GM23248 (cell line): ENCODE measurements around the gene OPCML. TPM values are rescaled to one million over a fixed set of nuclear protein-coding genes. Genes with fewer than 3 reads are reported as not detected.

ENCODE experiments used
- DNase-seq: peaks from one replicate; pipeline ENCODE4 v3.0.0-alpha.2; 2015
- H2AFZ ChIP-seq: fragments of 200-600 bp; sonication (generic); 2 replicates; pipeline ENCODE4 v1.6.1; 2016; ENCODE audit warnings: antibody characterized with exemption
- H3F3A ChIP-seq: fragments of 200-600 bp; sonication (generic); 2 replicates; pipeline ENCODE4 v1.6.1; 2016; ENCODE audit warnings: mild to moderate bottlenecking, antibody characterized with exemption, mixed run types; ENCODE audit not compliant: insufficient read depth
- H3K27ac ChIP-seq: fragments of 200-600 bp; sonication (generic); 2 replicates; pipeline ENCODE4 v1.5.1; 2016; ENCODE audit warnings: mild to moderate bottlenecking
- H3K27me3 ChIP-seq: fragments of 200-600 bp; sonication (generic); replicated peaks from 2 replicates; pipeline ENCODE4 v1.6.1; 2016; ENCODE audit warnings: mild to moderate bottlenecking; ENCODE audit not compliant: insufficient read depth
- H3K36me3 ChIP-seq: fragments of 200-600 bp; sonication (generic); 2 replicates; pipeline ENCODE4 v1.6.1; 2016; ENCODE audit warnings: low read depth, mild to moderate bottlenecking
- H3K4me1 ChIP-seq: fragments of 200-600 bp; sonication (generic); 2 replicates; pipeline ENCODE4 v1.6.1; 2016; ENCODE audit warnings: mild to moderate bottlenecking; ENCODE audit not compliant: insufficient read depth
- H3K4me2 ChIP-seq: fragments of 200-600 bp; sonication (generic); one replicate; pipeline ENCODE4 v1.6.1; 2016; ENCODE audit warnings: mild to moderate bottlenecking; ENCODE audit not compliant: unreplicated experiment
- H3K4me3 ChIP-seq: fragments of 200-600 bp; sonication (generic); 2 replicates; pipeline ENCODE4 v1.5.1; 2016; ENCODE audit warnings: mild to moderate bottlenecking
- H3K79me2 ChIP-seq: fragments of 200-600 bp; sonication (generic); 2 replicates; pipeline ENCODE4 v1.6.1; 2016; ENCODE audit warnings: mild to moderate bottlenecking; ENCODE audit not compliant: insufficient read depth
- H3K9ac ChIP-seq: fragments of 200-600 bp; sonication (generic); 2 replicates; pipeline ENCODE4 v1.6.1; 2016; ENCODE audit warnings: mild to moderate bottlenecking
- H3K9me2 ChIP-seq: fragments of 200-600 bp; sonication (generic); 2 replicates; pipeline ENCODE4 v1.6.1; 2016; ENCODE audit warnings: mixed run types, mild to moderate bottlenecking, moderate library complexity; ENCODE audit not compliant: insufficient read depth
- H3K9me3 ChIP-seq: fragments of 200-600 bp; sonication (generic); one replicate; pipeline ENCODE4 v1.6.1; 2017; ENCODE audit warnings: low read depth
- H4K20me1 ChIP-seq: fragments of 200-600 bp; sonication (generic); 2 replicates; pipeline ENCODE4 v1.6.0; 2016; ENCODE audit not compliant: insufficient read depth
- EZH2 ChIP-seq: fragments of 200-600 bp; sonication (generic); IDR thresholded peaks from 2 replicates; pipeline ENCODE4 v1.6.1; 2018; ENCODE audit warnings: antibody characterized with exemption, mild to moderate bottlenecking; ENCODE audit not compliant: insufficient read depth, poor library complexity, severe bottlenecking
- EZH2phosphoT487 ChIP-seq: fragments of 200-600 bp; sonication (generic); IDR thresholded peaks from 2 replicates; pipeline ENCODE4 v1.6.1; 2018; ENCODE audit warnings: antibody characterized with exemption, moderate library complexity, mild to moderate bottlenecking, low read depth; ENCODE audit not compliant: insufficient read depth
- WGBS, 2 experiments: methylation state at CpG; one replicate each; pipeline ENCODE4 v1.1.6; 2015 to 2017; ENCODE audit warnings: low lambda C conversion rate in 2 of 2, low coverage in 1 of 2; ENCODE audit errors: missing lambda C conversion rate in 2 of 2; 5-methylcytosine and 5-hydroxymethylcytosine counted together
- in situ Hi-C: fragments of 300-500 bp; cut with MboI; formaldehyde crosslinking; loops from 2 replicates; pipeline ENCODE4 v1.15.0; 2020
- polyA plus RNA-seq: library from polyadenylated mRNA; unstranded; fragments of >200 nt; fragmentation: Nextera tagmentation; extraction: Ambion mirVana; gene quantifications from 2 replicates; pipeline ENCODE4 v1.2.1, GENCODE V29; 2016
- total RNA-seq: library from RNA; depleted of rRNA; stranded (reverse); fragments of >200 nt; shearing (Covaris generic); gene quantifications from 2 replicates; pipeline ENCODE4 v1.2.3, GENCODE V29; 2014

OPCML gene
- total and polyA plus RNA-seq, 2 experiments from 2014 or later, result 0.69 to 1.6 TPM

GRCh38 chr11:132578580-132578979 is 953.7 kb downstream of the OPCML start:
- Histone ChIP-seq H3K9ac (no peak overlapping the region), H3K9me2 (no peaks in the 10 kb centered on the region), H3K4me3 (no peak overlapping the region), H3K4me2 (no peak overlapping the region), H4K20me1 (no peaks in the 10 kb centered on the region), H3K79me2 (no peaks in the 10 kb centered on the region), H3F3A (peaks cover 5% of the 10 kb centered on the region; the same call in 1 of the 2 replicates), H3K36me3 (no peaks in the 10 kb centered on the region), H3K4me1 (peaks cover 11% of the 10 kb centered on the region), H3K27me3 (no peaks in the 10 kb centered on the region), H3K27ac (no peak overlapping the region), H2AFZ (no peak overlapping the region), H3K9me3 (no peaks in the 10 kb centered on the region)
- TF ChIP-seq EZH2 (no peak), EZH2phosphoT487 (no peak)
- WGBS, 2 experiments, result 73 to 77% methylated on average over 1 of the region's 1 CpG
- no peak for DNase-seq
- in situ Hi-C loops, result no loop called here

GRCh38 chr11:132576706-132577105 is 955.6 kb downstream of the OPCML start:
- Histone ChIP-seq H3K4me3 (no peak overlapping the region), H3K4me2 (no peak overlapping the region), H3K9me2 (no peaks in the 10 kb centered on the region), H2AFZ (peak overlapping the region; percentile 26; the same call in 1 of the 2 replicates), H3K9me3 (peaks cover 4% of the 10 kb centered on the region), H3K4me1 (peaks cover 11% of the 10 kb centered on the region), H3K36me3 (no peaks in the 10 kb centered on the region), H3K27ac (peak overlapping the region; percentile 71), H3K27me3 (no peaks in the 10 kb centered on the region), H3K79me2 (no peaks in the 10 kb centered on the region), H3K9ac (peak overlapping the region; percentile 49), H3F3A (peaks cover 5% of the 10 kb centered on the region; the same call in 1 of the 2 replicates), H4K20me1 (no peaks in the 10 kb centered on the region)
- TF ChIP-seq EZH2 (no peak), EZH2phosphoT487 (no peak)
- peak; percentile 94 for DNase-seq
- in situ Hi-C loops, result no loop called here
- WGBS, 2 experiments, result 24 to 32% methylated on average over 3 of the region's 3 CpGs

GRCh38 chr11:132564091-132564885 is 968.0 kb downstream of the OPCML start:
- H3K36me3 ChIP-seq, result no peaks in the 10 kb centered on the region
- no peak for DNase-seq
- no peaks in the 10 kb centered on the region for H3K27me3 ChIP-seq
- H4K20me1 ChIP-seq, result no peaks in the 10 kb centered on the region
- no peaks in the 10 kb centered on the region for H3K9me3 ChIP-seq
- H3K27ac ChIP-seq, result no peak overlapping the region
- no peak overlapping the region for H2AFZ ChIP-seq
- no peaks in the 10 kb centered on the region for H3K9me2 ChIP-seq
- in situ Hi-C loops, result no loop called here
- no peak overlapping the region for H3K4me2 ChIP-seq
- H3K4me3 ChIP-seq, result no peak overlapping the region
- H3K79me2 ChIP-seq, result no peaks in the 10 kb centered on the region
- no peaks in the 10 kb centered on the region for H3F3A ChIP-seq
- 56 to 67% methylated on average over 8 of the region's 8 CpGs for WGBS, 2 experiments
- H3K9ac ChIP-seq, result no peak overlapping the region
- H3K4me1 ChIP-seq, result no peaks in the 10 kb centered on the region
- TF ChIP-seq EZH2phosphoT487 (no peak), EZH2 (no peak)

- H3K4me2 ChIP-seq, result no peak overlapping the region
- WGBS, 2 experiments, result 53 to 56% methylated on average over 2 of the region's 2 CpGs
- TF ChIP-seq EZH2, result no peak
- no peak for TF ChIP-seq EZH2phosphoT487
- H3K27me3 ChIP-seq, result no peaks in the 10 kb centered on the region
- no peak overlapping the region for H3K9ac ChIP-seq
- DNase-seq, result no peak
- H3K9me2 ChIP-seq, result no peaks in the 10 kb centered on the region
- H3K79me2 ChIP-seq, result no peaks in the 10 kb centered on the region
- in situ Hi-C loops, result no loop called here
- no peaks in the 10 kb centered on the region for H3K4me1 ChIP-seq
- H3F3A ChIP-seq, result no peaks in the 10 kb centered on the region
- no peak overlapping the region for H3K27ac ChIP-seq
- no peaks in the 10 kb centered on the region for H4K20me1 ChIP-seq
- no peaks in the 10 kb centered on the region for H3K9me3 ChIP-seq
- H3K36me3 ChIP-seq, result no peaks in the 10 kb centered on the region
- H3K4me3 ChIP-seq, result no peak overlapping the region
- no peak overlapping the region for H2AFZ ChIP-seq
These were observed 969.3 kb downstream of the OPCML start for GRCh38 chr11:132563050-132563449.
